Hepatocyte (in vitro differentiated cells): Measurements from ENCODE around the gene CHST11.

Experiments used
- CTCF ChIP-seq: fragments of 200-600 bp; sonication (generic); IDR thresholded peaks from 2 replicates; pipeline ENCODE4 v1.5.1; 2016; ENCODE audit warnings: antibody characterized with exemption, mild to moderate bottlenecking; ENCODE audit not compliant: poor library complexity
- EZH2 ChIP-seq: fragments of 200-600 bp; sonication (generic); IDR thresholded peaks from 2 replicates; pipeline ENCODE4 v1.6.1; 2016; ENCODE audit warnings: antibody characterized with exemption, mild to moderate bottlenecking, borderline replicate concordance

- TF ChIP-seq CTCF: no peak
- no peak for TF ChIP-seq EZH2
Measured at GRCh38 chr12:104727726-104728465, 271.1 kb downstream of the CHST11 start.
